Measurements from ENCODE around the gene PDCD1. TPM values are rescaled to one million over a fixed set of nuclear protein-coding genes. Genes with fewer than 3 reads are reported as not detected.

Gene PDCD1
- total and polyA plus RNA-seq, 2 of the 13 experiments (the other 11 are each of a cell fraction or from before 2014, with no cell fraction given): 0.04 TPM; not detected in 1

DNA sequence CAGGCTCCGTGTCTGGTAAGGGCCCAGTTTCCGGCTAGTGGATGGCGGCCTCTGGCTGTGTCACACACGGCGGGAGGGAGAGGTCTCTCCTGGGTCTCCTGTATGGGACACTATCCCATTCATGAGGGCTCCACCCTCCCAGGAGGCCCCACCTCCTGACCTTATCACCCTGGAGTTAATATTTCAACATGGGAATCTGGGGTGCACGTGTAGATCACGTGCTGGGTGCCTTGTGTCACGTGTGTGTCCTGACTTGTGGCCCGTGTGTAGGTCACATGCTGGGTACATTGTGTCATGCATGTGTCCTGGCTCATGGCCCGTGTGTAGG, 39.8 kb downstream of the PDCD1 start (continued):
- TF ChIP-seq ZNF318 (CRISPR knock-in tag; IDR thresholded peaks at IDR 0.05) (peak; percentile 99), HNRNPK (IDR thresholded peaks at IDR 0.05; ENCODE audit: low read depth, low read length, poor library complexity, severe bottlenecking) (no peak), STAT5B (CRISPR knock-in tag; IDR thresholded peaks at IDR 0.05) (no peak), ZKSCAN5 (CRISPR knock-in tag; IDR thresholded peaks at IDR 0.05) (no peak), ZNF709 (CRISPR knock-in tag; IDR thresholded peaks at IDR 0.05) (no peak; the same call in 1 of the 2 replicates), GATAD2A (CRISPR knock-in tag; IDR thresholded peaks at IDR 0.05) (peak; percentile 86), JUNB (CRISPR knock-in tag; IDR thresholded peaks at IDR 0.05; ENCODE audit: borderline replicate concordance) (no peak), ZNF30 (CRISPR knock-in tag; IDR thresholded peaks at IDR 0.05) (no peak), CENPT (CRISPR knock-in tag; IDR thresholded peaks at IDR 0.05; ENCODE audit: low read depth) (peak; percentile 77; the same call in 1 of the 2 replicates), ZNF367 (CRISPR knock-in tag; IDR thresholded peaks at IDR 0.05; ENCODE audit: borderline replicate concordance) (no peak), NRL (CRISPR knock-in tag; IDR thresholded peaks at IDR 0.05; ENCODE audit: borderline replicate concordance) (peak; percentile 50; the same call in 1 of the 2 replicates), PLSCR1 (CRISPR knock-in tag; IDR thresholded peaks at IDR 0.05; ENCODE audit: borderline replicate concordance) (no peak), KLF12 (CRISPR knock-in tag; IDR thresholded peaks at IDR 0.05; ENCODE audit: borderline replicate concordance) (no peak), FOXK2 (IDR thresholded peaks at IDR 0.05) (no peak), ZNF577 (CRISPR knock-in tag; IDR thresholded peaks at IDR 0.05; ENCODE audit: borderline replicate concordance, low read depth) (no peak), ATF7-NPFF (CRISPR knock-in tag; IDR thresholded peaks at IDR 0.05; ENCODE audit: low read depth) (no peak), SIX1 (CRISPR knock-in tag; IDR thresholded peaks at IDR 0.05; ENCODE audit: borderline replicate concordance) (peak; percentile 38; the same call in 1 of the 2 replicates), MEIS1 (CRISPR knock-in tag; IDR thresholded peaks at IDR 0.05; ENCODE audit: borderline replicate concordance) (0 out of 2 replicates have a peak, but pooled peaks have one; percentile 28)
- TF ChIP-seq, protein P1, sequence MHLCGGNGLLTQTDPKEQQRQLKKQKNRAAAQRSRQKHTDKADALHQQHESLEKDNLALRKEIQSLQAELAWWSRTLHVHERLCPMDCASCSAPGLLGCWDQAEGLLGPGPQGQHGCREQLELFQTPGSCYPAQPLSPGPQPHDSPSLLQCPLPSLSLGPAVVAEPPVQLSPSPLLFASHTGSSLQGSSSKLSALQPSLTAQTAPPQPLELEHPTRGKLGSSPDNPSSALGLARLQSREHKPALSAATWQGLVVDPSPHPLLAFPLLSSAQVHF (CRISPR knock-in tag; IDR thresholded peaks at IDR 0.05): no peak
